Stomach (tissue), 4 donors: ENCODE data around the gene CSNK2A2.

Experiments
- CTCF ChIP-seq, 7 experiments: fragments of 450-650 bp in 4 of 7; fragments of 200-600 bp in 3 of 7; sonication (generic) in 3 of 7; IDR thresholded peaks; one replicate each; pipeline ENCODE4 v1.5.1; 2016 to 2019; ENCODE audit warnings: antibody characterized with exemption in 7 of 7, control low read depth in 2 of 7, mild to moderate bottlenecking in 1 of 7
- POLR2A ChIP-seq, 4 donors: fragments of 450-650 bp; IDR thresholded peaks; one replicate each; pipeline ENCODE4 v1.6.1; 2016; ENCODE audit warnings: antibody characterized with exemption in 4 of 4, control low read depth in 2 of 4, mild to moderate bottlenecking in 1 of 4, moderate library complexity in 1 of 4

GRCh38 chr16:58148526-58148925 is 49.4 kb downstream of the CSNK2A2 start:
- TF ChIP-seq POLR2A (IDR thresholded peaks at IDR 0.05) = no peak
- no peak for TF ChIP-seq CTCF (IDR thresholded peaks at IDR 0.05)
